GM12873 (cell line): Measurements from ENCODE around the gene METTL24.

ENCODE experiments used
- CTCF ChIP-seq: IDR thresholded peaks from 2 replicates; pipeline ENCODE4 v1.5.1; 2012; ENCODE audit warnings: low read depth, mild to moderate bottlenecking, moderate library complexity, low read length, control low read depth; ENCODE audit not compliant: insufficient read depth; ENCODE audit errors: missing control alignments

Gene METTL24

DNA sequence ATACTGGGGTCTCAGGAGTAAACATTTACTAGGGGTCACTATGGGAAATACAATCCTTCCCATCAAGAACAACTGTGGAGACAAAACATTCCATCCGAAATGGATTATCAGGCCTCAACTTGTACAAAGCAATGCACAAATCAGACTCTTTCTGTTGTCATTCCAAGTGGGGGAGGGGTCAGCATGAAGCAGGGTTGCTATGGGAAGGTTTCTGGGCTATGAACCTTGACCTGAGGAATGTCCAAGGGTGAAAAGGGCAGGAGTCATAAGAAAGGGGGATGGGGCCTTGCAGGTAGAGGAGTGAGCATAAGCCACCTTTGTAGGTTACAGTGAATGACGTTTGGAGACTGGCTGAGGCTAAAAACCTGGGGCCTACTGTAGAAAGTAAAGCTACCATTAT, 3.1 kb downstream of the METTL24 start:
- no peak for TF ChIP-seq CTCF

- TF ChIP-seq CTCF, result no peak
Observed at GRCh38 chr6:110354153-110354552, 4.0 kb downstream of the METTL24 start.

- TF ChIP-seq CTCF, result no peak
Observed at GRCh38 chr6:110353457-110354001, 4.6 kb downstream of the METTL24 start.

GRCh38 chr6:110352563-110353262, 5.4 kb downstream of the METTL24 start:
- no peak for TF ChIP-seq CTCF

DNA sequence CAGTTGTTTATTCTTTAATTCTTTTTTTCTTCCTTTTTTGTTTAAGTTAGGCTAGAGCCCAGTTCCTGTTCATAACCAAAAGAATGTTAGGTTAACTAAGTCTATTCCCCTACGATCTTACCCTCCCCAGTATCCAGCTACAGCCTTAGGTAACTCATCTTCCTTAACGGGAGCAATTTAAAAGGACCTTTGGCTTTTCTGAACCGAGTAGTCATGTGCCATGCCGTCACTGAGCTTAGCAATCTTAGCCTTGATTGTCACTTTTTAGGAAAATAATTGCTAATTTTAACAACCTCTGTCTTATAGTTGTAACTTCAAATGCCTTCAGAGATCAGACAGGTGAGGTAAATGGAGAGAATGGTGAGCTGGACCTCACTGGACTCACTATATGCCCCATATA, 6.2 kb downstream of the METTL24 start:
- no peak for TF ChIP-seq CTCF

GRCh38 chr6:110351546-110351945, 6.6 kb downstream of the METTL24 start:
- no peak for TF ChIP-seq CTCF

- no peak for TF ChIP-seq CTCF
Observed at GRCh38 chr6:110348961-110349690, 9.0 kb downstream of the METTL24 start.
